HCT116 (cell line): Measurements from ENCODE around the gene ZDHHC22. TPM values are rescaled to one million over a fixed set of nuclear protein-coding genes. Genes with fewer than 3 reads are reported as not detected.

Experiments used
- ATAC-seq: fragments of 200-7000 bp; cut with Tn5 transposase; 2 replicates; pipeline ENCODE4 v1.9.1; 2020; ENCODE audit warnings: mild to moderate bottlenecking, moderate library complexity
- Bru-seq: library from RNA; stranded (reverse); fragments of 400-500 nt; gene quantifications from one replicate; lab custom pipeline; 2021; lab: Mats Ljungman, UMichigan
- BruChase-seq, 2 experiments: library from RNA; stranded (reverse); fragments of 400-500 nt; gene quantifications; one replicate each; lab custom pipeline; 2021; lab: Mats Ljungman, UMichigan
- BruUV-seq: library from RNA; stranded (reverse); fragments of 400-500 nt; replicated peaks from 2 replicates; lab custom pipeline; 2021; lab: Mats Ljungman, UMichigan
- CTCF ChIA-PET: fragments of 300-600 bp; sonication (Branson Sonifier 250); formaldehyde crosslinking; loops from one replicate; lab custom pipeline; 2021; ENCODE audit warnings: antibody characterized with exemption; lab: Charles Lee
- POLR2A ChIA-PET: fragments of 300-600, 350-600 bp; sonication (Branson Sonifier 250); formaldehyde crosslinking; loops from one replicate; lab custom pipeline; 2021; ENCODE audit warnings: antibody characterized with exemption; lab: Charles Lee
- RAD21 ChIA-PET, 2 experiments: fragments of 300-600 bp; sonication (Branson Sonifier 250); formaldehyde crosslinking; loops; one replicate each; lab custom pipeline; 2023; ENCODE audit warnings: low total read pairs in 2 of 2; ENCODE audit not compliant: uncharacterized antibody in 2 of 2, unreplicated experiment in 2 of 2, low non-redundant PET in 1 of 2; lab: Charles Lee
- DNase-seq: peaks from one replicate; pipeline ENCODE4 v3.0.0-alpha.2; 2010; ENCODE audit warnings: low read depth, low spot score
- H2AFZ ChIP-seq: fragments of 200-600 bp; shearing (Covaris generic), sonication (generic); 2 replicates; pipeline ENCODE4 v1.6.1; 2017; ENCODE audit warnings: low read depth, mixed run types, mixed read lengths, antibody characterized with exemption, low read length; ENCODE audit not compliant: poor library complexity, severe bottlenecking
- H3K27ac ChIP-seq: 2 replicates; pipeline ENCODE4 v1.5.1; 2012; ENCODE audit warnings: low read depth, low read length
- H3K27me3 ChIP-seq: fragments of 200-600 bp; sonication (generic); 2 replicates; pipeline ENCODE4 v1.6.1; 2016; ENCODE audit warnings: mixed run types, low read length, mixed read lengths; ENCODE audit not compliant: insufficient read depth
- H3K36me3 ChIP-seq, 2 experiments: fragments of 200-500 bp in 1 of 2; fragments of 200-600 bp in 1 of 2; sonication (Bioruptor generic) in 1 of 2; sonication (generic) in 1 of 2; 2 replicates each; pipeline versions ENCODE4 v1.5.1 to v1.6.1; 2014 to 2016; ENCODE audit warnings: low read length in 2 of 2, inconsistent platforms in 1 of 2, mixed read lengths in 1 of 2, mixed run types in 1 of 2; ENCODE audit not compliant: insufficient read depth in 2 of 2, control insufficient read depth in 1 of 2
- H3K4me1 ChIP-seq, 2 experiments: fragments of 200-600 bp in 1 of 2; sonication (generic) in 1 of 2; 2 replicates each; pipeline versions ENCODE4 v1.5.1 to v1.6.1; 2012 to 2017; ENCODE audit warnings: low read length in 2 of 2, inconsistent platforms in 1 of 2, mild to moderate bottlenecking in 1 of 2, mixed read lengths in 1 of 2, mixed run types in 1 of 2, moderate library complexity in 1 of 2; ENCODE audit not compliant: insufficient read depth in 2 of 2, control insufficient read depth in 1 of 2
- H3K4me2 ChIP-seq: fragments of 200-600 bp; sonication (generic); 2 replicates; pipeline ENCODE4 v1.6.1; 2017; ENCODE audit warnings: mixed run types, low read length, mixed read lengths
- H3K4me3 ChIP-seq, 2 experiments: fragments of 200-600 bp in 1 of 2; sonication (generic) in 1 of 2; replicated peaks in 1 of 2; 2 replicates each; pipeline ENCODE4 v1.5.1; 2011 to 2016; ENCODE audit warnings: low read length in 2 of 2, control low read depth in 1 of 2, low read depth in 1 of 2, mild to moderate bottlenecking in 1 of 2, mixed read lengths in 1 of 2, mixed run types in 1 of 2
- H3K79me2 ChIP-seq: fragments of 200-600 bp; sonication (generic); 2 replicates; pipeline ENCODE4 v1.6.1; 2017; ENCODE audit warnings: mild to moderate bottlenecking, mixed run types, low read length, moderate library complexity, mixed read lengths; ENCODE audit not compliant: insufficient read depth
- H3K9ac ChIP-seq: fragments of 200-600 bp; sonication (generic); 2 replicates; pipeline ENCODE4 v1.6.1; 2016; ENCODE audit warnings: low read length, mixed read lengths
- H3K9me2 ChIP-seq: fragments of 200-600 bp; sonication (generic), shearing (Covaris generic); 2 replicates; pipeline ENCODE4 v1.6.1; 2017; ENCODE audit warnings: mixed run types, mild to moderate bottlenecking, moderate library complexity; ENCODE audit not compliant: insufficient read depth
- H3K9me3 ChIP-seq, 2 experiments: fragments of 200-500 bp in 1 of 2; fragments of 200-600 bp in 1 of 2; sonication (Bioruptor generic) in 1 of 2; sonication (generic) in 1 of 2; 2 replicates each; pipeline ENCODE4 v1.6.1; 2014 to 2017; ENCODE audit warnings: low read length in 2 of 2, mixed read lengths in 2 of 2, inconsistent platforms in 1 of 2, low read depth in 1 of 2, mild to moderate bottlenecking in 1 of 2, mixed run types in 1 of 2, moderate library complexity in 1 of 2; ENCODE audit not compliant: control insufficient read depth in 1 of 2, insufficient read depth in 1 of 2
- H4K20me1 ChIP-seq: fragments of 200-600 bp; sonication (generic), shearing (Covaris generic); 2 replicates; pipeline ENCODE4 v1.6.1; 2017; ENCODE audit warnings: mixed run types, mild to moderate bottlenecking, moderate library complexity; ENCODE audit not compliant: insufficient read depth
- CTCF ChIP-seq, 3 experiments: fragments of 200-600 bp in 1 of 3; sonication (generic) in 1 of 3; IDR thresholded peaks in 2 of 3; conservative IDR thresholded peaks in 1 of 3; 2 replicates each; pipeline ENCODE4 v1.5.1; 2012 to 2017; ENCODE audit warnings: low read depth in 2 of 3, low read length in 2 of 3, antibody characterized with exemption in 1 of 3, borderline replicate concordance in 1 of 3, control low read depth in 1 of 3, mild to moderate bottlenecking in 1 of 3, mixed read lengths in 1 of 3, mixed run types in 1 of 3, moderate library complexity in 1 of 3; ENCODE audit not compliant: insufficient read depth in 1 of 3
- MAX ChIP-seq: IDR thresholded peaks from 2 replicates; pipeline ENCODE4 v1.6.1; 2012
- RAD21 ChIP-seq: IDR thresholded peaks from 2 replicates; pipeline ENCODE4 v1.6.1; 2012; ENCODE audit warnings: low read depth, mild to moderate bottlenecking
- ZNF274 ChIP-seq: fragments of 200-500 bp; sonication (Bioruptor generic); IDR thresholded peaks from 2 replicates; pipeline ENCODE4 v1.6.1; 2014; ENCODE audit warnings: mild to moderate bottlenecking, low read depth, low read length, inconsistent platforms
- intact Hi-C: fragments of 100-400 bp; cut with micrococcal nuclease; formaldehyde crosslinking; loops from 2 replicates; pipeline ENCODE4 v1.10.0; 2022
- long read RNA-seq: library from polyadenylated mRNA; unstranded; transcript quantifications from one replicate; pipeline ENCODE4 v2.0.0, GENCODE V29; 2021; ENCODE audit not compliant: unreplicated experiment
- polyA plus RNA-seq: library from polyadenylated mRNA; unstranded; fragments of >200 nt; gene quantifications from 2 replicates; pipeline ENCODE4 v1.2.1, GENCODE V29; 2012; ENCODE audit warnings: missing spikeins
- total RNA-seq: library from RNA; stranded (reverse); gene quantifications from one replicate; pipeline ENCODE4 v1.2.1, GENCODE V29; 2021; ENCODE audit not compliant: unreplicated experiment

The ZDHHC22 gene
- total RNA-seq (0.10 TPM), Bru-seq, nascent RNA (percentile 13 among the genes with signal in this experiment), BruChase-seq, experiment 1, labeled RNA remaining after a 6-hour chase (not detected), BruChase-seq, experiment 2, labeled RNA remaining after a 2-hour chase (percentile 7 among the genes with signal in this experiment)
- 0.04 and 0.13 TPM in 2 replicates for polyA plus RNA-seq
- long read RNA-seq, result 0 reads

DNA sequence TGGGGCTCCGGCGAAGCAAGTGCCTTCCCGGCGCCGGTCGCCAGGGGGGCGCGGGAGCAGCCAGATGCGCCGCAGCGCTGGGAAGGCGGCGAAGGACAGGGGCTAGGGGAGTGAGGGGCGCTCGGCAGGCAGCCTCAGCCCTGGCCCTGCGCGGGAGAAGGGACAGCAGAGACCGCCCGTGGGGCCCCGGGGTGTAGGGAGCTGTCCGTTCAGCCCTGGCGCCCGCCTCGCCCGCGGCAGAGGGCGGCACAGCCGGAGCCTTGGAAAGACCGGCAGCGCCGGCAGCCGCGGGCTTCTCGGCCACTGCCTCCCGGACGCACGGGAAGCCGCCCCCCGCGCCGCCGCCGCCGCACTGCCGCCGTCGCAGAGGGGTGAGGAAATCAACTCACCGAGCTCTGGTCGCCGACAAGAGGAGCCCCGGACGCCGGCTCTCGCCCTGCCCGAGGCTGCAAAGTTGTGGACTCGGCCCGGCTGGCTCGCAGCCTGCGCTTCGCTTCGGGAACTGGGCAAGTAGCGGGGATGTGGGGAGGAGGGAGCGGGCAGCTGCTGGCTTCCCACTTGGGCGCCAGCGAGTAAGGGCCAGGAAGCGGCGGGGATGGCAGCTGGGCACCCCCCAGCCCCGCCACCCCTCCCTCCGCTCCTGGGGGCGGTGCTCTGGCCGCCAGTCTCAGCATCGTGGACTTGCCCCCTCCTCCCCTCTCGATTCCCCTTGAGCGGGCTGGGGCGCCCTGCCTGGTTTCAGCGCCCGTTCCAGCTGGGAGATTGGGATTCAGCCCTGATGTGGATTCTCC lies at the start of gene ZDHHC22:
TSS of gene ZDHHC22 (minus strand) at position 578 of the 791 bp plus-strand sequence. CDS start 2,053 bp downstream, outside the sequence.
- no peaks in the 10 kb centered on the region for H4K20me1 ChIP-seq
- RAD21 ChIA-PET, result no interaction called here
- H3K36me3 ChIP-seq, result no peaks in the 10 kb centered on the region
- H3K9me2 ChIP-seq, result no peaks in the 10 kb centered on the region
- H3K4me3 ChIP-seq, result peak within 1 kb of the TSS; percentile 30 to 62
- H3K27ac ChIP-seq, result no peak within 1 kb of the TSS
- H3K27me3 ChIP-seq, result peaks cover 10% of the 10 kb centered on the region; the same call in 1 of the 2 replicates
- no peak for DNase-seq
- TF ChIP-seq RAD21, result 0 out of 2 replicates have a peak, but pooled peaks have one; percentile 3
- TF ChIP-seq MAX, result no peak
- TF ChIP-seq ZNF274, result no peak
- TF ChIP-seq CTCF (IDR thresholded peaks at IDR 0.05 in 2 of 3, conservative IDR thresholded peaks at IDR 0.05 in 1 of 3; ENCODE audit: borderline replicate concordance in 1 of 3, insufficient read depth in 1 of 3, low read depth in 2 of 3, low read length in 2 of 3), result peak in 2 of 3 experiments; percentile 28 to 47; a peak in 4 of 6 replicates
- TF ChIP-seq, all 23 proteins: peak for 2
- ATAC-seq, result peak; percentile 71
- H3K4me2 ChIP-seq, result peak within 1 kb of the TSS; percentile 81
- BruUV-seq, result no TSS peak
- ChIA-PET POLR2A (no interaction called here), CTCF (interaction anchor here (2.1 kb wide), 1 partner anchor 10 kb away, joined by 10 read pairs; no protein-coding TSS in a partner anchor)
- no peaks in the 10 kb centered on the region for H3K79me2 ChIP-seq
- no peak within 1 kb of the TSS for H2AFZ ChIP-seq
- intact Hi-C loops, result no loop called here
- H3K9ac ChIP-seq, result no peak within 1 kb of the TSS
- H3K4me1 ChIP-seq, result peaks cover 7 to 21% of the 10 kb centered on the region in 2 experiments; a peak in 3 of 4 replicates
- no peaks in the 10 kb centered on the region for H3K9me3 ChIP-seq
